Activated naive CD4-positive, alpha-beta T cell treated with Interleukin-2 at 50 U/mL for 16 hours (primary cell): ENCODE measurements around the gene ZNF814.
"Not testable (repeated sequence)": the region's sequence is repeated elsewhere in the genome, so short reads cannot be mapped to it uniquely, and the experiment has no call there.

Experiments
- DNase-seq: peaks from one replicate; pipeline ENCODE4 v3.0.0-alpha.2; 2020

The ZNF814 gene

DNA sequence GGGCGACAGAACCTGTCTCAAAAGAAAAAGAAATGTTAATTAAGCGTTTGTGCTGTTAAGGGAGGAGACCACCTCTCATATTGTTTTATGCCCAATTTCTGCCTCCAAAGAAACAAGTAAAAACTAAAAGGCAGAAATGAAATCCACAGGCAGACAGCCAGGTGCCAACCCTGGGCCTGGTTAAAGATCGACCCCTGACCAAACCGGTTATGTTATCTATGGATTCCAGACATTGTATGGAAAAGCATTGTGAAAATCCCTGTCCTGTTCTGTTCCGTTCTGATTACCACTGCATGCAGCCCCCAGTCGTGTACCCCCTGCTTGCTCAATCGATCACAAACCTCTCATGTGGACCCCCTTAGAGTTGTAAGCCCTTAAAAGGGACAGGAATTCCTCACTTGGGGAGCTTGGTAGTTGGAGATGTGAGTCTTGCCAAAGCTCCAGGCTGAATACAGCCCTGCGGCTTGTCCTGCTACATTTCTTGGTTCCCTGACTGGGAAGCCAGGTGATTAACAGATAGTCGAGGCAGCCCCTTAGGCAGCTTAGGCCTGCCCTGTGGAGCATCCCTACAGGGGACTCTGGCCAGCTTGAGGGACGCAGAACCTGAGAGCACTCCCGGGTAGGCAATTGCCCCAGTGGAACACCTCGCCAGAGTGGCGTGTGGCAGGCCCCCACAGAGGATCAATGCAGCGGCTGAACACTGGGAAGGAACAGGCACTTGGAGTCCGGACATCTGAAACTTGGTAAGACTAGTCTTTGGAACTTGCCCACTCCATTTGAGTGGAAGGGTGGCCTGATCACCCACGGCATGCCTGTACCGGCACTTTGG, 73.4 kb downstream of the ZNF814 start:
- no peak for DNase-seq

DNA sequence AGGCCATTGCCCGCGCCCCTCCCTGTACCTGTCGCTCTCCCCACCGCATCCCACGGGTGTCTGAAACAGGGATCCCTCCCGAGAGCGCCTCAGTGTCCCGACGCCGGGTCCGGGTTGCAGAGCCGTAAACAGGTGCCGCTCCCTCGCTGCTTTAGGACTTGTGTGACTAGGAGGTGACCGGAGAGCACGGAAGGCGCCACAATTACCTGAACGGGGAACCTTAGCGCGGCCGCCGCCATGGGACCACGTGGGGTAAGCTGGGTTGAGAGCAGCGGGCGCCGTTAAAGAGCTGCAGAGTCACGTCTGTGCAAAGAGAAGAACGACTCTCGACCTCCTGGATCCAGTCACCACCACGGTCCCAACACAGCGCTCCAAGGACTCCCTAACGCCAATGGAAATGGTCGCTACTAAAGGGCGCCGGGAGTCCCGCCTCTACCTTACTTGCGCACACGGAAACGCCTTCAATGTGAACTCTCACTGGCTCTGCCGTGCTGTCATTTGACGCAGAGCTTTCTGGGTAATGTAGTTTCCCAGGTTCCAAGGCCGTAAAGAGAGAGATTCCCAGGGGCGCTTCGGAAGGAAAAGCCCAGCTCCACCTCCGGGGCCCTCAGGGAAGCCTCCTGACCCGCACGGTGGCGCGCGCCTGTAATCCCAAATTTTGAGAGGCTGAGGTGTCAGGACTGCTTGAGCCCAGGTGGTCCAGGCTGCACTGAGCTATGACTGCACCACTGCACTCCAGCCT, 74.2 kb downstream of the ZNF814 start, which contains the start of gene ZNF552:
ZNF552 (minus strand) TSS at position 409 of the 742 bp plus-strand sequence; CDS start at position 239, 170 bp downstream.
- peak; percentile 78 for DNase-seq

DNA sequence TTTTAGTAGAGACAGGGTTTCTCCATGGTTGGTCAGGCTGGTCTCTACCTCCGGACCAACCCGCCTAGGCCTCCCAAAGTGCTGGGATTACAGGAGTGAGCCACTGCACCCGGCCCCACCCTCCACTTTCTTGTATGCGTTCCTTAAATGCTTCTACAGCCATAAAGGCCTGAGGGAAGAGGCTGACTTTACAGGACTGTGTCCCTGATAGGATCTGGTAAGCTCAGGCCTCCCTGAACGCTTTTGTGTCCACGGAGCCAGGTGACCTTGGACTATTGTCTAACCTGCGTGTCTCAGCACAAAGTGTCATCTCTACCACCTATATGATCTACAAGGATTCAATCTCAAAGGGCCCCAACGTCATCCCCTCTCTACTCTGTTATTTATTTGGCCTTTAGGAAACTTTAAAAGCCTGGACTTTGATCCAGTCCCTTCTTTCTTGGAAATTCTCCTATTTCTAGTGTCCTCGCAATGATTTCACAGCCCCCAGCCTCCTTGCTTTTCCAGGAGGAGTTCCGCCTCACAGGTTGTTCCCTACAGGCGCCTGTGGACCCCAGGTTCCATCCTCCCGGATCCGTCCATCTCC, 74.8 kb downstream of the ZNF814 start:
- no peak for DNase-seq

DNA sequence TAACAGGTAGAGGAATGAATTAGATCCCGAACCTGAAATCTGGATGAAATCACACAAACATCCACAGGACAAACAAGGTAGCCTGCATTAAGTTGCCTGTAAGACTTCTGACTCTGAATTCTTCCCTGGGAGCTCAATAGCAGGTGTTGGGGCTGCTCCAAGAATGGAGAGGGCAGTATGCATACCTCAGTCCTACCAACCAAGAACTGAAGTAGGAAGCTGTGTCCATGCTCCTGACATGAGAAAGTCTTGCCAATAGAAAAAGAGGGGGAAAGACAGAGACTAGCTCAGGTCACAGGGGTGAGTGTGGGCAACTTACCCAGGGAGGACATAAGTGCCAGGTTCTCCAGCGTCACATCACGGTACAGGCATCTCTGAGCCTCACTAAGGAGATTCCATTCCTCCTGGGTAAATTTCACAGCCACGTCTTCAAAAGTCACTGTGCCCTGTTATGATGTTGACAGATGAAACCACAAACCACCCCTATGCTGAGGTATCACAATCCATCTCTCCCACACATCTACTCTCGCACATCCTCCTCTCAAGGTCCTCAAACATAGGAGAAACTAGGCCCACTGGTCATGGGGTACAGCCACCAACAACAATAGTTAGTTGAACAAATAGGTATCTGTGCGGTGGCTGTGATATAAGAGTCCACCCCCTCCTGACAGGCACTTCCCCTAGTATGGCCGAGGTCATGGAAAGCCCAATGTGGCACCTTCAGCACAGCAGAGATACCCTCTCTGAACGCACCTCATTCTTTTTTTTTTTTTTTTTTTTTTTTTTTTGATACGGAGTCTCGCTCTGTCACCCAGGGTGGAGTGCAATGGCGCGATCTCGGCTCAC, 75.6 kb downstream of the ZNF814 start:
- DNase-seq, result not testable (repeated sequence)

DNA sequence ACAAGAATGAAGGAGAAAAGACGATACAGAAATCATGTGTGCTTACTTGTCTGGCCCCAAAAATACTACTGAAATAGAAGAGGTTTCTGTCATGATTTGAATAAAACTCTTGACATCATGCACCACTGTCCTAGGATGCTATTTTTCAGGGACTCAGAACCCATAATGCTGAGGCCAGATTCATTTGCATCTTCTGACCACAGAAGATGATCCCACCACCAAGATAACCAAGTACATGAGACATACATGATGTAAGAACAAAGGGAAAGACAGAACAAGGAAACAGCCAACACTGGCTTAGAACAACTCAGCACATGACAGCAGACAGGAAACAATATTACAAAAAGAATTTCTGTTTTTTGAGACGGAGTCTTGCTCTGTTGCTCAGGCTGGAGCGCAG, 76.6 kb downstream of the ZNF814 start:
- DNase-seq, result no peak

DNA sequence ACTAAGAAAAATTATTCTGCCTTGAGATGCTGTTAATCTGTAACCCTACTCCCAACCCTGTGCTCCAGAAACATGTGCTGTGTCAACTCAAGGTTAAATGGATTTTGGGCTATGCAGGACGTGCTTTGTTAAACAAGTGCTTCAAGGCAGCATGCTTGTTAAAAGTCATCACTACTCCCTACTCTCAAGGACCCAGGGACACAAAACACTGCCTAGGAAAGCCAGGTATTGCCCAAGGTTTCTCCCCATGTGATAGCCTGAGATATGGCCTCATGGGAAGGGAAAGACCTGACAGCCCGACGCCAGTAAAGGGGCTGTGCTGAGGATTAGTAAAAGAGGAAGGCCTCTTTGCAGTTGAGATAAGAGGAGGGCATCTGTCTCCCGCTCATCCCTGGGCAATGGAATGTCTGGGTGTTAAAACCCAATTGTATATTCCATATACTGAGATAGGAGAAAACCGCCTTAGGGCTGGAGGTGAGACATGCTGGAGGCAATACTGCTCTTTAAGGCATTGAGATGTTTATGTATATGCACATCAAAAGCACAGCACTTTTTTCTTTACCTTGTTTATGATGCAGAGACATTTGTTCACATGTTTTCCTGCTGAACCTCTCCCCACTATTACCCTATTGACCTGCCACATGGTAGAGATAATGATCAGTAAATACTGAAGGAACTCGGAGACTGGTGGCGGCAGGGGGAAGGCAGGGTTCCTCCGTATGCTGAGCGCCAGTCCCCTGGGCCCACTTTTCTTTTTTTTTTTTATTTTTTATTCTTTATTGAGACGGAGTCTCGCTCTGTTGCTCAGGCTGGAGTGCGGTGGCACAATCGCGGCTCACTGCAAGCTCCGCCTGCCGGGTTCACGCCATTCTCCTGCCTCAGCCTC, 78.2 kb downstream of the ZNF814 start:
- not testable (repeated sequence) for DNase-seq

DNA sequence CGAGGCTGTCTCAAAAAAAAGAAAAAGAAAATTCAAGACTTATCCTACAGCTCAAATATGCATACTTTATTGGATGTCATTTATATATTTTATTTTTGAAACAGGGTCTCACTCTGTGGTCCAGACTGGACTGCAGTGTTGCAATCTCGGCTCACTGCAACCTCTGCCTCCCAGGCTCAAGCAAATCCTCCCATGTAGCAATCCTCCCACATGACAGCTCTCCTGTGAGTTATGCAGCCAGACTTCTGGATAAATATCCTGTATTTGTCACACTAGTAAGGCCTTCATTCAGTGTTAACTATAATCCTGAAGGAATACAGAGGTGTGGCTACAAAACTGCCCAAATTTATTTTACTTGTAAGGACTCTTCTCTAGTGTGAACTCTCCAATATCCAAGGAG, 81.3 kb downstream of the ZNF814 start:
- no peak for DNase-seq

DNA sequence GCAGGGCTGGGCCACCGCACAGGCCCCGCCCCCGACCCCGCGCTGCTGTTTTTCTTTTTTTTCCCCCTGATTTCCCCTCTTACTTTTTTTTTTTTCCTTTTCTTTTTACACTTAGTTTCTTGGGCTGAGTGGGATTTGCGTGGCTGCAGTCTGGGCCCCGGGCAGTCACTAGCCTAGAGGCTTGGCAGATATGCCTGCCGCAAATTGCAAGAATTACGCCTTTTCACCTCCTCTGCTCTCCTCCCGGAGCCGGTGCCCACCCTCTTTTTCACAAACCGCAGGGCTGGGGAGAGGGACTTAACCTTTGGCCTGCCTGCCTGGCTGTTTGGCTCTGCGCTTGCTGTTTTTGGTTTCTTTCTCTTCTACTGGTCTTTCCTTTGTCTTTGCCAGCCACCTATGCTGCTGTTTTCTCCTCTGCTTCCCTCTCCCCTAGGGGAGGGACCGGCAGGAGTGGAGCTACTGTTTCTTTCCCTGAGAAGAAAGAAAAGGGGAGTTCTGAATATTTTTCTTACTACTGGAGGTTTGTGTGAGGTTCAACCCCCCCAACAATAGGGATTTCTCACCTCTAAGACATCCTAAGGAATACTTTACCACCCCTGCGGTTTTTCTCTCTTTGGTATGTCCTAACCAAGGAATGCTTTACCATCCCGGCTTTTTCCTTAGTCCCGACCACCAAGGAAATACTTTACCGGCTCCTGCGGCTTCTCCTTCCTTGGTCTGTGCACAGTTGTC, 85.1 kb downstream of the ZNF814 start:
- no peak for DNase-seq

DNA sequence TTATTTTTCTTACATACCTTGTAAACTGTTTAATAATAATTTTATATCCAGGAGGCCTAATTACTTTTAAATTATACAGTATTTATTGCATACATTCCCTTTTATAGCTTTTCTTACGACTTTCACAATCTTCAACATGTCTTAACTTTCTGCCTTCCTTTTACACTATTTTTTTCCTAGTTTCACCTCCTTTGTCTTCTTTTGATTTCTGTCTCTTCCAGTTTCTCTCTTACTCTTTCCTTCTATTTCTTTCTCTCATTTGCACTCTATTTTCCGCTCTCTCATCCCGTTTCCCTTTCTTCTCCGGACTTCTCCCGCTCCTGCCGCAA, 85.6 kb downstream of the ZNF814 start:
- DNase-seq, result no peak

DNA sequence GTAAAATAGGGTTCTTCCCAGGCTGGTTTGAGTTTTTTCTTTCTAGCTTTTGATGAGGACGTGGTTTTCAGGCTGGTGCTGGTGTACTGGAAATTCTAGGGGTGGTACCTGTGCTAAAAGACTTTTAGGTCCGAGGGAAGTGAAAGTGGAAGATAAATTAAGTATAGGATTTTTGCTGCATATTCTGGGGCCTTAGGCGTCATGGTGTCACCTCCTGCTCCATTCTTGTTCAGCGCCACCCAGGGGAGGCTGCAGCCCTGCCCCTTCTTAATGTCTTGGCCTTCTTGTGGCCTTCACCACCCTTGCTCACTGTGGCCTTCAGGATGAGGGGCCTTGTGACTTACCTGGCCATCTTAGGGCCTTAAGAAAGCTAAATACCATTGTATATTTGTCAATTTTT, 86.6 kb downstream of the ZNF814 start:
- no peak for DNase-seq

DNA sequence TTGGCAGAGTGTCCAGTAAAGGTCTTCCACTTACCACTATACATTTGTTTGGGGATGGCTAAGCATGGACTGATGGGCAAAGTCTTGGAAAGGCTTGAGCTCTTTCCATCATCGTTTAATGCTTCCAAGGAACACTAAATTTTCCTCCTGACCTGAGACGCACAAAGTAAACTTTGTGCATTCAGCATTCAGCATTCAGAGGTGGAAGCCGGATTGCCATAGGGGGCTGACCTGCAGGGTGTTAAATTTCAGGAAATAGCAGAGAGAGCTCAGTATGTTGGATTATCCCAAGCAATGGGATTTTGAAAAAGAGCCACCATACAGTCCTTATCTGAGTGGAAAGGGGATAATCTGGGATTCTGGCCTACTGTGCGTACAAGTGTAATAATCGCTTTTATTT, 88.1 kb downstream of the ZNF814 start:
- no peak for DNase-seq
